GM18505 (cell line): ENCODE data around the gene SCYL2.
"Not testable (repeated sequence)": the region's sequence is repeated elsewhere in the genome, so short reads cannot be mapped to it uniquely, and the experiment has no call there.

Experiments used
- ATAC-seq: cut with Tn5 transposase; IDR thresholded peaks from one replicate; pipeline ENCODE4 v1.9.1; 2021; ENCODE audit not compliant: unreplicated experiment
- POLR2A ChIP-seq: IDR thresholded peaks from 4 replicates; pipeline ENCODE4 v1.6.1; 2011; ENCODE audit warnings: borderline replicate concordance; ENCODE audit not compliant: insufficient read depth, insufficient read length; ENCODE audit errors: extremely low read depth

SCYL2 gene

DNA sequence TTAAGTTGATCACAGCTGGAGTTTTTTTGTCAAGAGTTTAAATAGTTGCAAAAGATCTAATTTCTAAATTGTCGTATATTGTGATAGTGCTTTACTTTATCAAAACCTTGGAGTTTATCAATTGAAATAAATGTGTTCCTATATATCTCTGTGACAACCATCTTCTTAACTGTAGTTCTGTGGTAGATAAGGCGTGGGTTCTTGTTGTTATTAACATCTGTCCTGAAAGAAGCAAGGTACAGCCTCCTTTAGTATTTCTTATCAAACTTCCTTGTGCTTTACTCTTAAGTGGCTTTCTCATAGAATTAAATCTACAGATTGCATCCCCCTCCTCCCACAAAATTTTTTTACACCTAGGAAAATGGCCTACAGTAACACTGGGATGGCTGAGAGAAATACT lies 7.3 kb downstream of the SCYL2 start:
- TF ChIP-seq POLR2A = no peak
- ATAC-seq = no peak

DNA sequence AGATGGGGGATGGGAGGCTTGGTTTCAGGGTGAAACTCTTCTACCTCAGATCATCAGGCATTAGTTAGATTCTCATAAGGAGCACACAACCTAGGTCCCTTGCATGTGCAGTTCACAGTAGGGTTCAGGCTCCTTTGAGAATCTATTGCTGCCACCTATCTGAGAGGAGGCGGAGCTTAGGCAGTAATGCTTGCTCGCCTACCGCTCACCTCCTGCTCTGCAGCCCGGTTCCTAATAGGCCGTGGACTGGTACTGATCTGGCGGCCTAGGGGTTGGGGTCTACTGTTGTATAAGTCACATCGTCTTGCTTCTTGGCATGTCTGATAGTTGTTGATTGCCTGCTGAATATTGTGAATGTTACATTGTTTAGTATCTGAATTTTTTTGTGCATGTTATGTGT lies 12.2 kb downstream of the SCYL2 start:
- no peak for ATAC-seq
- no peak for TF ChIP-seq POLR2A

DNA sequence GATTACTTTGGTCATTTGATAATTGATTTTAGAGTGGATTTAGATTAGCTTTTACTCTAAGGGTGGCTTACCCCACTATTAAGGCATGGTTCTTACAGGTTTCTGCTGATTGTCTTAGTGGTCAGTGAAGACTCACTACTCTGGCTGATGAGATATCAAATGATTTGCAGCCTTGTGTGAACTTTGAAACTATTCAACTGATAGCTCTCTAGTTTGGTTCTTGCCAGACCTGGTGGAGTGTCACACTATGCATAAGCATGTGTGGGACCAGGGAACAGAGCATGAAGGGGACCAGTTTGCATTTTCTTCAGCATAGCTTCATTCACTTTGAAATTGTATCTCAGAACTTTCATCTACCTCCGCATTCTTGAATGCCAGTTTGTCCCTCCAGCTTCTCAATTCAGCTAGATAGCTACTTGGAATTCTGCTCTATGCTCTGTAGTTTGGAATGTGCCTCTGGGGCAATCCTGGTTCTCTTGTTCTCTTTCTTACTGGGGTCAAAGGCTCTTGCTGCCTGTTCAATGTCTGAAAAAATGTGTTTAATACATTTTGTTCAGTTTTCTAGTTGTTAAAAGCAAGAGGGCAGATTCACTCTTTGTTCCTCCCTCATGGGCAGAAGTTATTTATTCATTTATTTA lies 12.7 kb downstream of the SCYL2 start:
- no peak for ATAC-seq
- TF ChIP-seq POLR2A = no peak

DNA sequence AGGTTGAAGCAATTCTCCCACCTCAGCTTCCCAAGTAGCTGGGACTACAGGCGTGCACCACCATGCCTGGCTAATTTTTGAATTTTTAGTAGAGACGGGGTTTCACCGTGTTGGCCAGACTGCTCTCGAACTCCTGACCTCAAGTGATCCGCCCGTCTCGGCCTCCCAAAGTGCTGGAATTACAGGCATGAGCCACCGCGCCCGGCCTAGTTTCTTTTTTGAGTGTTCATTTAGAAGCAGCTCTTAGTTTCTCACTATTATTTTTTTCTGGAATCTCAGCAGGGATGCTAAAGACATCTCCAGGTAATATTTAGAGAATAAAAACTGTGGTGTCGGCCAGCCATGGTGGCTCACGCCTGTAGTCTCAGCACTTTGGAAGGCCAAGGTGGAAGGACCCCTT lies 17.6 kb downstream of the SCYL2 start:
- ATAC-seq = not testable (repeated sequence)

DNA sequence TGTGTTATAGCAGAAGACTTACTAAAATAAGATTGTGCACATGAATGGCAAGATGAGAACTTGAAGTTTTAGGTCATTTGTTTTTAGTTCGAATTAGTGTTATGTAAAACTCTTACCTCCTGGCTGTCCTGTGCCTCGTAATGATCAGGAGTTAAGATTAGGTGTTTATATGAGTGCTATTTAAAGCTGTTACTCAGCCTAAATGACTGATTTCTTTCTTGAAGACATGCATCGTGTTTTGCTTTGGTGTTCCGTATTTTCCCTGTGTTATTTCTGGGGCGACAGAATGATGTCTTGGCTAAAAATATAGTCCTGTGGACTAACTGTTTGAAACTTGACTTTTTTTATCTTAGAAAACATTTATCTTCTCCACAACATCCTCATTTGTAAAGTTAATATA lies 22.1 kb downstream of the SCYL2 start:
- no peak for TF ChIP-seq POLR2A
- ATAC-seq = no peak

DNA sequence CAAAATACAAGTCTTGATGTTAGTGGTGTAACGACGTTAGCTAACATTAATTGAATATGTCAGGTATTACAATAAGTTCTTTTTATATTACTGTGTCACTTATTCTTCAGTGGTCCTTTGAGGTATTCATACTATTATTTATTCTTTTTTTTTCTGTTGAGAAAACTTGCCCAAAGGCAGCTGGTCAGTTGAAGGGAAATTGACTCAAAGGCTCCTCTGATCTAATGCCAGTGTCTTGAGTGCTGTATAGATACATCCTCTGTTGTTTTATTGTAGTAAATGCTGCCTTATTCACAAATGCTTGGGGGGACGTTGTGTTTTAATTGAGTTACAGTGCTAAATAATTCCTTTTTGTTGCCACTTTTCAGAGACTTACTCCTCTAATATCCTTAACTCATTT lies 23.0 kb downstream of the SCYL2 start:
- no peak for TF ChIP-seq POLR2A

DNA sequence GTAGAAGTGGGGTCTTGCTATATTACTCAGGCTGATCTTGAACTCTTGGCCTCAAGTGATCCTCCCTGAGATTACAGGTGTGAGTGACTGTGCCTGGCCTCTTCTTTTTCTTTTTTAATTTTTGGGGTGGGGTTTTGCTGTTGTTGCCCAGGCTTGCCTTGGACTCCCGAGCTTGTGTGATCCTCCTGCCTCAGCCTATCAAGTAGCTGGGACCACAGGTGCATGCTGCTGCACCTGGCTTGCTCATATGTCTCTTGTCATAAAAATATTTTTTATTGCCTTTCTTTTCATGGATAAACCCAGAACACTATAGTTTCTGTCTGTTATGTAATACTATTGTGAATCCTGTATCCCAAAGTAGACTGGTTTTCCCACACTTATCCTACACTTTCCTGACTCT lies 26.0 kb downstream of the SCYL2 start:
- TF ChIP-seq POLR2A = no peak
- ATAC-seq = no peak

More for the DNA sequence above, 23.0 kb downstream of the SCYL2 start:
- ATAC-seq = no peak

DNA sequence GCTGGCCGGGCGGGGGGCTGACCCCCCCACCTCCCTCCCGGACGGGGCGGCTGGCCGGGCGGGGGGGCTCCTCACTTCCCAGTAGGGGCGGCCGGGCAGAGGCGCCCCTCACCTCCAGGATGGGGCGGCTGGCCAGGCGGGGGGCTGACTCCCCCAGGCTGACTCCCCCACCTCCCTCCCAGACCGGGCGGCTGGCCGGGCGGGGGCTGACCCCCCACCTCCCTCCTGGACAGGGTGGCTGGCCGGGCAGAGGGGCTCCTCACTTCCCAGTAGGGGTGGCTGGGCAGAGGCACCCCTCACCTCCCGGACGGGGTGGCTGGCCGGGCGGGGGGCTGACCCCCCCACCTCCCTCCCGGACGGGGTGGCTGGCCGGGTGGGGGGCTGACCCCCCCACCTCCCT lies 27.4 kb downstream of the SCYL2 start:
- ATAC-seq = not testable (repeated sequence)

DNA sequence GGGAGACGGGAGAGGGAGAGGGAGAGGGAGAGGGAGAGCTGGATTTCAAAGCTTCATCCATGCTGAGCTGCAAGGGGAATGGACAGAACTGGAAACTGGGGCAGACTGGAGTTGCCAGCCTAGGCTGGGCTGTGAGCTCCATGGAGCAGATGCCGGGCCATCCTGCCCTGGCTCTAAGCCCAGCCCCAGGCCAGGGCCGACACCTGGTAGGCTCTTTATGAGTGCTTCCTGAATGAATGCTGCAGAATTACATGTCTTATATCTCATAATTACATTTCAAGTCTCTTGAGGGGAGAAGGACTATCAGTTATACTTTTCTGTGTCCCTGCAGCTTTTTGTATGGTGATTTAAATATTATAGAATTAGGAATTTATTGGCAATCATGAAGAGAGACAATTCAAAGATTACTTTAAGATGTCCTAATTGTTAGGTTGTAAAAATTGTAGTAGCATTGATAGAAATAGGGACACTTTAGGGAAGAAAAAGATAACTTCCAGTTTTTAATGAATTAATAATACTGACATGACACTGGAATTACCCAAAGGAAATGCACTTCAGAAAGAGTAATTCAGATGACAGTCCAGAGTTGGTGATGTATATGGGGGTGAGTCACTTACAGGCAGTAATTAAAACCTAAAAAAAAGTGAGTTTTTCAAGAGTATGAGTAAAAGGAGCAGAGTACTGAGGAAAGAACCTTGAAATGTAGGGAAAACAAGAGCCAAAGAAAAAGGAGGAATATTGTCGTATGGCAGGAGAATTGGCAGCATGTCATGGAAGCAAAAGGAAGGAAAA lies 29.0 kb downstream of the SCYL2 start:
- TF ChIP-seq POLR2A = no peak
- no peak for ATAC-seq

DNA sequence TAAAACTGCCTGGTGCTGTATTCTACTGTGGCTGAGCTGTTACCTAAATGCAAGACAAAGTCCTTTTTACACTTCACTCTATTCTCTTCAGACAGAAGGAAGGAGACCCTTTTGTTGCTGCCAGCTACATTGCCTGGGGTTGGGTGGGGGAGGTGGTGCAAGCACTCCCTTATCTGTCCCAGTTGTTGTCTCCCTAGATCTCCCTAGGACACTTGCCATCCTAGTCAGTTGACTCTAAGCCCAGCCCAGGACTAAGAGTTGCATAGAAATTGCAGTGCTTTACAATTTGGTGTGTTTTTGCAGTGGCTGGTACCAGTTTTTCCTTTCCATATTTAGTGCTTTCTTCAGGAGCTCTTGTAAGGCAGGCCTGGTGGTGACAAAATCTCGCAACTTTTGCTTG lies 35.1 kb downstream of the SCYL2 start:
- TF ChIP-seq POLR2A = no peak
- ATAC-seq = no peak

DNA sequence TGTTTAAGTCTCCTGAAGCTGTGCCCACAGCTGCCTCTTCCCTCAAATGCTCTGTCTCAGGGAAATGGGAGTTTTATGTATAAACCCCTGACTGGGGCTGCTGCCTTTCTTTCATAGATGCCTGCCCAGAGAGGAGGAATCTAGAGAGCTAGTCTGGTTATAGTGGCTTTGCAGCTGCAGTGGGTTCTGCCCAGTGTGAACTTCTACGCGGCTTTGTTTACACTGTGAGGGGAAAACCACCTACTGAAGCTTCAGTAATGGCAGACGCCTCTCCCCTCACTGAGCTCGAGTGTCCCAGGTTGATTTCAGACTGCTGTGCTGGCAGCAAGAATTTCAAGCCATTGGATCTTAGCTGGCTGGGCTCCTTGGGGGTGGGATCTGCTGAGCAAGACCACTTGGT lies 36.9 kb downstream of the SCYL2 start:
- ATAC-seq = no peak
- no peak for TF ChIP-seq POLR2A

DNA sequence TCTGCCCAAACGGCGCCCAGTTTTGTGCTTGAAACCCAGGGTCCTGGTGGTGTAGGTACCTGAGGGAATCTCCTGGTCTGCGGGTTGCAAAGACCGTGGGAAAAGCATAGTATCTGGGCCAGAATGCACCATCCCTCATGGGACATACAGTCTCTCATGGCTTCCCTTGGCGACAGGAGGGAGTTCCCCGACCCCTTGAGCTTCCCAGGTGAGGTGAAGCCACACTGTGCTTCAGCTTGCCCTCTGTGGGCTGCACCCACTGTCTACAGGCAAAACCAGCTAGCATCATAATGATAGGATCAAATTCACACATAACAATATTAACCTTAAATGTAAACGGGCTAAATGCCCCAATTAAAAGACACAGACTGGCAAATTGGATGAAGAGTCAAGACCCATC lies 37.4 kb downstream of the SCYL2 start:
- ATAC-seq = not testable (repeated sequence)

DNA sequence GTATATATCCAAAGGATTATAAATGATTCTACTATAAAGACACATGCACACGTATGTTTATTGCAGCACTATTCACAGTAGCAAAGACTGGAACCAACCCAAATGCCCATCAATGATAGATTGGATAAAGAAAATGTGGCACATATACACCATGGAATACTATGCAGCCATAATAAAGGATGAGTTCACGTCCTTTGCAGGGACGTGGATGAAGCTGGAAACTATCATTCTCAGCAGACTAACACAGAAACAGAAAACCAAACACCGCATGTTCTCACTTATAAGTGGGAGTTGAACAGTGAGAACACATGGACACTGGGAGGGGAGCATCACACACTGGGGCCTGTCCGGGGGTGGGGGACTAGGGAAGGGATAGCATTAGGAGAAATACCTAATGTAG lies 41.2 kb downstream of the SCYL2 start:
- not testable (repeated sequence) for ATAC-seq

DNA sequence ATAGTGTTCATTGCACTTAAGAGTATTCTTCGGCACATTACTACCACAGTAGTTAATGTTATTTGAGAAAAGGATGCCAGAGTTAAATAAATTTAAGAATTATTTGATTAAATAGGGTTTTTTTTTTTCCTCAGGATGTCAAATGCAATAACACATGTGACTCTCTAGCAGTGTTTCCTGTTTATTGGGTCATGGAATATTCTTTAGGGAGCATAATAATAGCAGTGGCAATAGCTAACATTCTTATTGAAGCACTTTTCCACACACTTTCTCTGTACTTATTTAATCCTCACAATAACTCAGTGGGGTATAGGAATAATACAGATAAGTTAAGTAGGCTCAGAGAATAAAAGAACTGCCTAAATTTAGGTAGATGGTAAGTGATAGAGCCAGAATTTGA lies 44.3 kb downstream of the SCYL2 start:
- no peak for ATAC-seq
- TF ChIP-seq POLR2A = no peak

DNA sequence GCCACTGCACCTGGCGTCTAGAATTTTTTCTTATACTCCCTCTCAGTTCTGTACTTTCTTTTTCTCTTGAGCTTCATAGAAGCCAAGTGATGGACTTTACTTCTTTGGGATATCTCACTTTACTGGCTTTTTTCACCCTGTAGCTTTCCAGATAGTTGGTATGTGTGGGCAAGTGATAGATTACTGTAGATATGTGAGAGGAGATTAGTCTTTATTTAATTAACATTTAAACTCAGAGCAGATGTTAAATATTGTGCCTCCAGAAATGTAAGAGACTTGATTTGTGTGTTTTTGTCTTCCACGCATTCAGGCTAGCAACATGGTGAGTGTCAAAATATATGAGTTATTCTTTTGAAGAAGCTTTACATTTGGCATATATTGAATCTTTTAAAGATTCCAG lies 50.4 kb downstream of the SCYL2 start:
- TF ChIP-seq POLR2A = no peak
- no peak for ATAC-seq
